Liver (tissue), 9 donors: ENCODE measurements around the gene ACP6. TPM values are rescaled to one million over a fixed set of nuclear protein-coding genes. Genes with fewer than 3 reads are reported as not detected.

Source experiments
- DNase-seq: peaks from one replicate; pipeline ENCODE4 v3.0.0-alpha.2; 2017; ENCODE audit warnings: low spot score
- H3K27ac ChIP-seq, 2 donors: one replicate each; pipeline ENCODE4 v1.7.0; 2013; ENCODE audit warnings: inconsistent platforms in 2 of 2, low read length in 2 of 2, control low read depth in 1 of 2, low read depth in 1 of 2, mild to moderate bottlenecking in 1 of 2
- H3K27me3 ChIP-seq, 4 donors: one replicate each; pipeline versions ENCODE4 v1.6.1 to v1.7.0; 2013; ENCODE audit warnings: low read length in 3 of 4, inconsistent platforms in 1 of 4, mild to moderate bottlenecking in 1 of 4, moderate library complexity in 1 of 4; ENCODE audit not compliant: control insufficient read depth in 4 of 4, insufficient read depth in 4 of 4
- H3K36me3 ChIP-seq, 4 donors: one replicate each; pipeline versions ENCODE4 v1.6.1 to v1.7.0; 2013; ENCODE audit warnings: low read length in 3 of 4, mild to moderate bottlenecking in 3 of 4, low read depth in 1 of 4, moderate library complexity in 1 of 4; ENCODE audit not compliant: control insufficient read depth in 4 of 4, insufficient read depth in 3 of 4
- H3K4me1 ChIP-seq, 4 donors: one replicate each; pipeline versions ENCODE4 v1.6.1 to v1.7.0; 2013; ENCODE audit warnings: low read length in 3 of 4, mild to moderate bottlenecking in 3 of 4, moderate library complexity in 1 of 4; ENCODE audit not compliant: control insufficient read depth in 4 of 4, insufficient read depth in 4 of 4
- H3K4me3 ChIP-seq, 3 donors: one replicate each; pipeline versions ENCODE4 v1.6.1 to v1.7.0; 2013; ENCODE audit warnings: low read length in 3 of 3, control low read depth in 1 of 3, low read depth in 1 of 3, mild to moderate bottlenecking in 1 of 3
- H3K9ac ChIP-seq, 2 donors: one replicate each; pipeline ENCODE4 v1.7.0; 2013; ENCODE audit warnings: low read length in 2 of 2, mild to moderate bottlenecking in 2 of 2, moderate library complexity in 2 of 2, control low read depth in 1 of 2, low read depth in 1 of 2
- H3K9me3 ChIP-seq, 4 donors: one replicate each; pipeline versions ENCODE4 v1.6.1 to v1.7.0; 2013; ENCODE audit warnings: low read length in 3 of 4; ENCODE audit not compliant: control insufficient read depth in 4 of 4
- ATF3 ChIP-seq: IDR thresholded peaks from 2 replicates; pipeline ENCODE4 v1.6.1; 2016; ENCODE audit warnings: antibody characterized with exemption
- CTCF ChIP-seq: fragments of 150-350 bp; IDR thresholded peaks from 2 replicates; pipeline ENCODE4 v1.5.1; 2017; ENCODE audit warnings: improper control_type of control experiment, low read depth, low read length; ENCODE audit not compliant: missing input control
- EGR1 ChIP-seq, 2 donors: IDR thresholded peaks; 2 replicates each; pipeline ENCODE4 v1.6.1; 2016 to 2018; ENCODE audit warnings: antibody characterized with exemption in 2 of 2, low read depth in 2 of 2
- FOXA1 ChIP-seq: IDR thresholded peaks from 2 replicates; pipeline ENCODE4 v1.6.1; 2016; ENCODE audit warnings: antibody characterized with exemption
- FOXA2 ChIP-seq: IDR thresholded peaks from 2 replicates; pipeline ENCODE4 v1.6.1; 2016; ENCODE audit warnings: antibody characterized with exemption
- GABPA ChIP-seq, 2 donors: IDR thresholded peaks in 1 of 2; conservative IDR thresholded peaks in 1 of 2; 2 replicates each; pipeline ENCODE4 v1.6.1; 2016; ENCODE audit warnings: antibody characterized with exemption in 2 of 2, mild to moderate bottlenecking in 1 of 2, moderate library complexity in 1 of 2
- HNF4A ChIP-seq, 2 donors: conservative IDR thresholded peaks; 2 replicates each; pipeline ENCODE4 v1.6.1; 2016; ENCODE audit warnings: antibody characterized with exemption in 2 of 2, mild to moderate bottlenecking in 2 of 2
- HNF4G ChIP-seq: IDR thresholded peaks from 2 replicates; pipeline ENCODE4 v1.6.1; 2016; ENCODE audit warnings: antibody characterized with exemption
- JUND ChIP-seq, 2 donors: IDR thresholded peaks; 2 replicates each; pipeline ENCODE4 v1.6.1; 2016; ENCODE audit warnings: antibody characterized with exemption in 2 of 2
- MAX ChIP-seq: IDR thresholded peaks from 2 replicates; pipeline ENCODE4 v1.6.1; 2016; ENCODE audit warnings: antibody characterized with exemption
- NR2F2 ChIP-seq: IDR thresholded peaks from 2 replicates; pipeline ENCODE4 v1.6.1; 2016; ENCODE audit warnings: antibody characterized with exemption
- RAD21 ChIP-seq, 2 donors: IDR thresholded peaks; 2 replicates each; pipeline ENCODE4 v1.6.1; 2016; ENCODE audit warnings: antibody characterized with exemption in 2 of 2, mild to moderate bottlenecking in 2 of 2
- REST ChIP-seq: IDR thresholded peaks from 2 replicates; pipeline ENCODE4 v1.6.1; 2016; ENCODE audit warnings: antibody characterized with exemption, mild to moderate bottlenecking
- RXRA ChIP-seq, 2 donors: IDR thresholded peaks; 2 replicates each; pipeline ENCODE4 v1.6.1; 2017 to 2018; ENCODE audit warnings: antibody characterized with exemption in 2 of 2, mild to moderate bottlenecking in 1 of 2
- TAF1 ChIP-seq: conservative IDR thresholded peaks from 2 replicates; pipeline ENCODE4 v1.6.1; 2016; ENCODE audit warnings: antibody characterized with exemption, mild to moderate bottlenecking
- YY1 ChIP-seq: IDR thresholded peaks from 2 replicates; pipeline ENCODE4 v1.6.1; 2016; ENCODE audit warnings: antibody characterized with exemption, mild to moderate bottlenecking
- WGBS: extraction: QIAGEN DNeasy Blood & Tissue Kit; methylation state at CpG from one replicate; pipeline ENCODE4 v1.1.7; 2013; 5-methylcytosine and 5-hydroxymethylcytosine counted together
- polyA plus RNA-seq, 2 donors: library from polyadenylated mRNA; stranded (reverse) in 1 of 2; unstranded in 1 of 2; fragments of 200-250 nt in 1 of 2; fragments of >200 nt in 1 of 2; fragmentation: Nextera tagmentation in 1 of 2; extraction: Ambion mirVana in 1 of 2; gene quantifications; one replicate each; pipeline versions ENCODE4 v1.2.1 to v1.2.3, GENCODE V29; 2013 to 2015
- total RNA-seq, 2 donors: library from RNA; depleted of rRNA; stranded (reverse); fragments of >200 nt; gene quantifications; one replicate each; pipeline ENCODE4 v1.2.3, GENCODE V29; 2014
- donor health status: healthy.
- donor health status: healthy.
- donor health status: healthy.
- donor health status: healthy.
- donor health status: healthy.

Gene ACP6
- total and polyA plus RNA-seq, 4 donors = 4.7 to 18.1 (median 7.9) TPM

- Histone ChIP-seq H3K9ac (no peak overlapping the region), H3K36me3 (no peaks in the 10 kb centered on the region), H3K27ac (no peak overlapping the region), H3K4me1 (no peaks in the 10 kb centered on the region), H3K9me3 (no peaks in the 10 kb centered on the region), H3K27me3 (no peaks in the 10 kb centered on the region), H3K4me3 (no peak overlapping the region)
- no peak for TF ChIP-seq HNF4A (conservative IDR thresholded peaks at IDR 0.05)
- TF ChIP-seq NR2F2 = no peak
- TF ChIP-seq TAF1 = no peak
- TF ChIP-seq GABPA (IDR thresholded peaks at IDR 0.05 in 1 of 2, conservative IDR thresholded peaks at IDR 0.05 in 1 of 2) = no peak
- no peak for DNase-seq
Observed at GRCh38 chr1:147634645-147635044, 35.7 kb downstream of the ACP6 start.

GRCh38 chr1:147633759-147634158 is 36.6 kb downstream of the ACP6 start:
- DNase-seq = no peak
- Histone ChIP-seq H3K4me3 (no peak overlapping the region), H3K9me3 (no peaks in the 10 kb centered on the region), H3K27ac (no peak overlapping the region), H3K9ac (no peak overlapping the region), H3K36me3 (no peaks in the 10 kb centered on the region), H3K27me3 (no peaks in the 10 kb centered on the region), H3K4me1 (no peaks in the 10 kb centered on the region)
- WGBS = 94% methylated on average over 1 of the region's 1 CpG
- TF ChIP-seq YY1 (no peak), REST (no peak), CTCF (no peak), EGR1 (IDR thresholded peaks at IDR 0.05; ENCODE audit: low read depth in 2 of 2) (no peak), HNF4G (no peak), MAX (no peak), FOXA1 (no peak), NR2F2 (no peak), ATF3 (no peak), RAD21 (IDR thresholded peaks at IDR 0.05) (no peak), GABPA (IDR thresholded peaks at IDR 0.05 in 1 of 2, conservative IDR thresholded peaks at IDR 0.05 in 1 of 2) (no peak), TAF1 (no peak), RXRA (IDR thresholded peaks at IDR 0.05) (no peak), FOXA2 (no peak), HNF4A (conservative IDR thresholded peaks at IDR 0.05) (no peak), JUND (IDR thresholded peaks at IDR 0.05) (no peak)
